Frontal cortex (tissue), 4 donors: ENCODE measurements around the gene PARD6G. TPM values are rescaled to one million over a fixed set of nuclear protein-coding genes. Genes with fewer than 3 reads are reported as not detected.
"Not testable (repeated sequence)": the region's sequence is repeated elsewhere in the genome, so short reads cannot be mapped to it uniquely, and the experiment has no call there.

Experiments used
- DNase-seq, 2 donors: peaks; one replicate each; pipeline ENCODE4 v3.0.0; 2012; ENCODE audit warnings: low spot score in 2 of 2
- FAIRE-seq: peaks from 2 replicates; lab custom pipeline; 2012; peaks lifted over from hg19 to GRCh38; lab: Jason Lieb, UNC
- total RNA-seq: library from RNA; depleted of rRNA; stranded (reverse); fragments of >200 nt; gene quantifications from one replicate; pipeline ENCODE4 v1.2.3, GENCODE V29; 2014
- donor health status: control.
- donor health status: control.
- donor health status: control.

PARD6G gene
- total RNA-seq, 1 donor from 2014 or later = 9.4 TPM

DNA sequence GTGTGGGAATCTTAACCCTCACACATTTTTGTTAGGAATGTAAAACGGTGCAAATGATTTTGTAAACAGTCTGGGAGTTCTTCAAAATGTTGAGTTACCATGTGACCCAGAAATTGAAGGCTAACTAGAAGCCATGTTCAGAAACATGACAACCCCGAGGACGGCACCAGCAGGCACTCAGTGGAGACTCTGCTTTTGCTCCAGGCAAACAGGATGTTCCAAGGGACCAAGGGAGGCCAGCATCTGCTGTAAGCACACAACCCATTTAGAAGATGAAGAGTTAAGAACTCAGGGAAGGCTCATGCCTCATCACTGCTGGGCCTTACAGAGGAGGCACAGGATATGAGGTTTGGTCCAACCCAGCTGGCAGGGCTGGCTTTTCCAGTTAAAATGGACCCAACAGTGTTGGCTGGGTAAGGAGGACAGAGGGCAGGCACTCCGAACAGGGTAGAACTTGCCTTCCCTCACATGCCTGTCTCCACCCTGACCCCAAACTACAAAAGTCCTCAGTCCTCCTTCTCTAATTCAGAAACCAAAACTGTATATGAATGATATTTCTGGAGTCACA, 23.6 kb downstream of the PARD6G start:
- DNase-seq (no peak), FAIRE-seq (no peak)

GRCh38 chr18:80219488-80219887, 27.8 kb downstream of the PARD6G start:
- DNase-seq, FAIRE-seq: not testable (repeated sequence)

DNA sequence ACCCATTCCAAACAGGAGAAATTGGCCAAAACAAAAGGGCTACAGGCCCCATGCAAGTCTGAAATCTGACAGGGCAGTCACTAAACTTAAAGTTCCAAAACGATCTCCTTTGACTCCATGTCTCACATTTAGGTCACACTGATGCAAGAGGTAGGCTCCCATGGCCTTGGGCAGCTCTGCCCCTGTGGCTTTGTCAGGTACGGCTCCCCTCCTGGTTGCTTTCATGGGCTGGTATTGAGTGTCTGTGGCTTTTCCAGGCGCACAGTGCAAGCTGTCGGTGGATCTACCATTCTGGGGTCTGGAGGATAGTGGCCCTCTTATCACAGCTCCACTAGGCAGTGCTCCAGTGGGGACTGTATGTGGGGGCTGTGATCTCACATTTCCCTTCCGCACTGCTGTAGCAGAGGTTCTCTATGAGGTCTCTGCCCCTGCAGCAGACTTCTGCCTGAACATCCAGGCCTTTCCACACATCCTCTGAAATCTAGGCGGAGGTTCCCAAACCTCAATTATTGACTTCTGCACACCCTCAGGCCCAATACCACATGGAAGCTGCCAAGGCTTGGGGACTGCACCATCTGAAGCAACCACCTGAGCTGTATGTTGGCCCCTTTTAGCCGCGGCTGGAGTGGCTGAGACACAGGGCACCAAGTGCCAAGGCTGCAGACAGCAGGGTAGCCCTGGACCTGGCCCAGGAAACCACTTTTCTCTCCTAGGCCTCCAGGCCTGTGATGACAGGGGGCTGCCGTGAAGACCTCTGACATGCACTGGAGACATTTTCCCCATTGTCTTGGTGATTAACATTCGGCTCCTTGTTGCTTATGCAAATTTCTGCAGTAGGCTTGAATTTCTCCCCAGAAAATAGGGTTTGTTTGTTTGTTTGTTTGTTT, 28.7 kb downstream of the PARD6G start:
- DNase-seq (no peak), FAIRE-seq (no peak)

DNA sequence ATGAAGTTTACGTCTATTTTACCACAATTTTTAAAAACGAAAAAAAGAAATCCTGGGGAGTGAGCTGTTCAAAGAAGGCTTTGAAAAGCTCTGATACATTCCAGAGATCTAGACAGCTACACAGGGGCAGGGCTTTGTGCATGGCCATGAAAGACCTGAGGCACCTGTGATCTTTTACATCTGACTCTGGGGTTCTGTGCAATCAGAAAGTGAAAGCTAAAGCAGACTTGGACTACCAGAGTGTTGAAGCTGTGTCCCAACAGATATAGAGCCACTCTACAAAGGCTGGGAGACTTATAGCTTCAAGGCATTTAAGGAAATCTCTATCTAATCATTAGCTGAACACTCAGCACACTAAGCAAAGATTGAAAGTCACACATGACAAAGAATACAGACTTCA, 34.1 kb downstream of the PARD6G start:
- FAIRE-seq = no peak

GRCh38 chr18:80210312-80211083, 36.8 kb downstream of the PARD6G start:
- FAIRE-seq (no peak), DNase-seq (no peak)

More for the DNA sequence above, 34.1 kb downstream of the PARD6G start:
- no peak for DNase-seq

DNA sequence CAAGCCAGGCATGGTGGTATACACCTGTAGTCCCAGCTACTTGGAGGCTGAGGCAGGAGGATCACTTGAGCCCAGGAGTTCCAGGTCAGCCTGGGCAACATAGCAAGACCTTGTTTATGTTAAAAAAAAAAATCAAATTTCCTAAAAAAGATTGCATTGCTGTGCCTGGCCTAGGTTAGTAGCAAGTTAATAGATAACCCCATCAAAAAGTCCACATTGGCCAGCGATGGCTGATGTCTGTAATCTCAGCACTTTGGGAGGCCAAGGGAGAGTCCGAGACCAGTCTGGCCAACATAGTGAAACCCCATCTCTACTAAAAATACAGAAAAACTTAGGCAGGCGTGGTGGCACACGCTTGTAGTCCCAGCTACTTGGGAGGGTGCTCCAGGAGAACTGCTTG, 38.7 kb downstream of the PARD6G start:
- FAIRE-seq = no peak
- no peak for DNase-seq

GRCh38 chr18:80205294-80205693, 42.0 kb downstream of the PARD6G start:
- no peak for FAIRE-seq
- DNase-seq = no peak

- FAIRE-seq (no peak), DNase-seq (no peak)
These were observed 43.2 kb downstream of the PARD6G start for GRCh38 chr18:80204142-80204541.

DNA sequence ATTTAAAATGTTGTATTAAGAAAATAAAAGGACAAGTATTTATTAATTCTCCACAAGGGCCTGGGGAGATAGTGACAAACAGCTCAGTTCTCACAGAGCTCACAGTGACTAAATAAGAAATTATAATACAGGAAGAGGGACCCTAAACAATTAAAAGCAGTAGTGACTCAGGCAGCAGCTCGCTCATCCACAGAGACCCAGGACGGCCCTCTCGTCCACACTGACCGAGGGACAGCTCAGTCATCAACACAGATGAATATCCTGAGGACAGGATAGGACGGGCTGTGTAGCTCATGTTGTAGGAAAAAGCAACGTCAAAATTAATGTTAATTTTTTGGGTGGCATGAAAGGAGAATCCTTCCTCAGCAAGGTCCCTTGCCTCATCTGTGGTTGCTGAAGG, 44.1 kb downstream of the PARD6G start:
- no peak for DNase-seq
- no peak for FAIRE-seq

- no peak for FAIRE-seq
- no peak for DNase-seq
These were observed 44.9 kb downstream of the PARD6G start for GRCh38 chr18:80202264-80202998.

- DNase-seq (no peak), FAIRE-seq (no peak)
These were observed 45.6 kb downstream of the PARD6G start for GRCh38 chr18:80201739-80202138.

- DNase-seq = no peak
- FAIRE-seq = no peak
These were observed 46.2 kb downstream of the PARD6G start for GRCh38 chr18:80200932-80201672.

- DNase-seq (no peak), FAIRE-seq (no peak)
These were observed 47.0 kb downstream of the PARD6G start for GRCh38 chr18:80200171-80200931.

DNA sequence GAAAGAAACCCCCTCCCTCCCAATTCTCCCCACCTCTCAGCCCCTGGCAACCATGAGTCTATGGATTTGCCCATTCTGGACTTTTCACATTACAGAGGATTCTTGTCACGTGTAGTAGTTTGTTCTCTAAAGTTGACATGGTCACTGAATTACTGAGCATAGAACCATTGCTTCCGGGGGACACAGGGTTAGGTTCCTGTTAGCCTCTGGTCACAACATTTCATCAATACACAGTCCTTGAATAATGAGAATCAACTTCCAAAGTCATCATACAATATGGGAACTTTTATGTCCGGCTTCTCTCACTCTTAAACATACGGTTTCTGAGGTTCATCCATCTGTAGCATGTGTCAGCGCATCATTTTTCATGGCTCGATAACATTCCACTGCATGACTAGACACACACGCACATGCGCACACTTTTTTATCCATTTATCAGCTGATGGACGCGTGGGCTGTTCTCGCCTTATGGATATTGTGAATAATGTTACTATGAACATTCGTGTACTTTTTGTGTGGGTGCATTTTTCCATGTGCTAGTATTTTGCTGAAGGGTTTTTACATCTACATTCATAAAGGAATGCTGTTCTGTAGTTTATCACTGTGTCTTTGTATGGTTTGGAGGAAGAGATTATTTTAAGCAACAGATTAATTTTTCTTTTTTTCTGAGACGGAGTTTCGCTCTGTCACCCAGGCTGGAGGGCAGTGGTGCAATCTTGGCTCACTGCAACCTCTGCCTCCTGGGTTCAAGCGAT, 48.1 kb downstream of the PARD6G start:
- FAIRE-seq = no peak
- DNase-seq = no peak

- no peak for FAIRE-seq
- no peak for DNase-seq
These were observed 48.9 kb downstream of the PARD6G start for GRCh38 chr18:80198391-80198790.

DNA sequence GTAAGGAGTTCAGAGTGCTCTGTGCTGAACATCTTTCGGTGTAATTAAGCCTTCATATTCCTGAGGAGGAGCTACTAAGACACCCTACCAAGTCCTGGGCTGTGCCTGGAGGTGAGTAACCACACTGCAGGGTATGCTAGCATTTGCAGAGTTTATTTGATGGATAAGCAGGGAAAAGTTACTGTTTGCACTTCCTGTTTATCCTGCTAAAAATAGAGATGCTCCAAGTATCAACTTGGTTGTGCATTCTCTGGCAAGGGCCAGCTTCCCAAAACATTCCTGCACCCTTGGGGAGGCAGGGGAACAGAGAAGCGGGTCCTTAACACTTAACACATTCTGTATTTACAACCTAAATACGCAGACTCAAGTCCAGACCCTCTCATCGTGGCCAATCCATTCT, 49.8 kb downstream of the PARD6G start:
- FAIRE-seq (no peak), DNase-seq (no peak)

- FAIRE-seq (no peak), DNase-seq (no peak)
These were observed 50.6 kb downstream of the PARD6G start for GRCh38 chr18:80196528-80197320.
